Effector memory CD4-positive, alpha-beta T cell (primary cell): Measurements from ENCODE around the gene MTF1.

Experiments used
- DNase-seq, 3 donors: peaks; one replicate each; pipeline ENCODE4 v3.0.0-alpha.2; 2020
- H3K27ac ChIP-seq: 2 replicates; pipeline ENCODE4 v1.7.0; 2013; ENCODE audit warnings: mild to moderate bottlenecking, low read length, moderate library complexity; ENCODE audit not compliant: insufficient read depth, poor library complexity, severe bottlenecking
- H3K27me3 ChIP-seq: replicated peaks from 2 replicates; pipeline ENCODE4 v1.7.0; 2013; ENCODE audit warnings: mild to moderate bottlenecking, low read length; ENCODE audit not compliant: insufficient read depth, control insufficient read depth, poor library complexity, severe bottlenecking
- H3K36me3 ChIP-seq: 2 replicates; pipeline ENCODE4 v1.7.0; 2013; ENCODE audit warnings: mild to moderate bottlenecking, low read length, moderate library complexity; ENCODE audit not compliant: control insufficient read depth, insufficient read depth
- H3K4me1 ChIP-seq: 2 replicates; pipeline ENCODE4 v1.7.0; 2013; ENCODE audit warnings: low read length, mild to moderate bottlenecking; ENCODE audit not compliant: control insufficient read depth, insufficient read depth, poor library complexity, severe bottlenecking
- H3K4me3 ChIP-seq: 2 replicates; pipeline ENCODE4 v1.7.0; 2013; ENCODE audit warnings: low read length, low read depth, mild to moderate bottlenecking; ENCODE audit not compliant: insufficient read depth, poor library complexity, severe bottlenecking
- H3K9me3 ChIP-seq: 2 replicates; pipeline ENCODE4 v1.7.0; 2013; ENCODE audit warnings: mild to moderate bottlenecking, low read length, moderate library complexity; ENCODE audit not compliant: control insufficient read depth

The MTF1 gene

DNA sequence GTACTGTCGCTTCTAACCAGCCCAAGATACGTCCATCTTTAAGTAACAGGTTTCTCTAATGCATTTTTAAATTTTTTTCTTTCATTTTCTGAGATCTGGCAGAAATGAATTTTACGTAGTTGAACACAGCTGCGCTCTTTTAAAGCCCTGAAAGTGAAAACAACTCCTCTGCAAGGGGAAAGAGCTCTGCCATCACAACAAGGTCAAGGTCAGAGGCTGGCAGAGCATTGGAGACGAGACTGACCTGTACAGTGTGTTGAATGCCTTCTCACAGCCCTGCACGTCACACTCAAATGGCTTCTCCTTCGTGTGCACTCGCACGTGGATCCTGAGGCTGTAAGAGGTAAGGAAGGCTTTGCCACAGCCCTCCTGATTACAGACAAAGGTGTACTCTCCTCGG, 19.7 kb downstream of the MTF1 start:
- no peak for DNase-seq
- no peaks in the 10 kb centered on the region for H3K9me3 ChIP-seq
- H3K27me3 ChIP-seq: no peaks in the 10 kb centered on the region
- H3K4me1 ChIP-seq: no peaks in the 10 kb centered on the region
- H3K4me3 ChIP-seq: no peak overlapping the region
- no peak overlapping the region for H3K27ac ChIP-seq
- H3K36me3 ChIP-seq: peaks cover 40% of the 10 kb centered on the region

- H3K27ac ChIP-seq: no peak overlapping the region
- H3K36me3 ChIP-seq: peaks cover 63% of the 10 kb centered on the region
- H3K27me3 ChIP-seq: no peaks in the 10 kb centered on the region
- no peaks in the 10 kb centered on the region for H3K9me3 ChIP-seq
- H3K4me1 ChIP-seq: no peaks in the 10 kb centered on the region
- DNase-seq: no peak
- H3K4me3 ChIP-seq: no peak overlapping the region
Measured at GRCh38 chr1:37836788-37837187, 22.6 kb downstream of the MTF1 start.

- no peak for DNase-seq
- Histone ChIP-seq H3K27me3 (no peaks in the 10 kb centered on the region), H3K4me3 (no peak overlapping the region), H3K36me3 (peaks cover 58% of the 10 kb centered on the region), H3K27ac (no peak overlapping the region), H3K9me3 (no peaks in the 10 kb centered on the region), H3K4me1 (no peaks in the 10 kb centered on the region)
Measured at GRCh38 chr1:37831809-37832208, 27.6 kb downstream of the MTF1 start.

DNA sequence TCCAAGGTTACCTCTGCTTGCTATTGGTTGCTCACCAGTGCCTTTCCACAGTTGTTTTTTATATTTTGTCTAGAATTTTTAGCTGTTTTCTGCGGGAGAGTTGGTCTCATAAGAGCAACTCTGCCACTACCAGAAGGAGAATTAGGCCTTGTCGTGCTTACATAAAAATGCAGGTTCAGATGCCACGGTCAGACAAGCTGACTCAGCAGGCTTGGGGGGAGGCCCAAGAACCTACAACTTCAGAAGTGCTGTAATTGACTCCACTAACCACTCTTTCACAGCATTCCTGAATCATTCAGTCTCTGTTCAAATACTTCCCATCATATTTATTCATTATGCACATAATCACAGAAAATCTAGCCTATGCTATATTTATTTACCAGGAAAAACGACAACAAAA, 28.3 kb downstream of the MTF1 start:
- Histone ChIP-seq H3K36me3 (peaks cover 61% of the 10 kb centered on the region), H3K4me3 (no peak overlapping the region), H3K27ac (no peak overlapping the region), H3K4me1 (no peaks in the 10 kb centered on the region), H3K9me3 (no peaks in the 10 kb centered on the region), H3K27me3 (no peaks in the 10 kb centered on the region)
- no peak for DNase-seq

DNA sequence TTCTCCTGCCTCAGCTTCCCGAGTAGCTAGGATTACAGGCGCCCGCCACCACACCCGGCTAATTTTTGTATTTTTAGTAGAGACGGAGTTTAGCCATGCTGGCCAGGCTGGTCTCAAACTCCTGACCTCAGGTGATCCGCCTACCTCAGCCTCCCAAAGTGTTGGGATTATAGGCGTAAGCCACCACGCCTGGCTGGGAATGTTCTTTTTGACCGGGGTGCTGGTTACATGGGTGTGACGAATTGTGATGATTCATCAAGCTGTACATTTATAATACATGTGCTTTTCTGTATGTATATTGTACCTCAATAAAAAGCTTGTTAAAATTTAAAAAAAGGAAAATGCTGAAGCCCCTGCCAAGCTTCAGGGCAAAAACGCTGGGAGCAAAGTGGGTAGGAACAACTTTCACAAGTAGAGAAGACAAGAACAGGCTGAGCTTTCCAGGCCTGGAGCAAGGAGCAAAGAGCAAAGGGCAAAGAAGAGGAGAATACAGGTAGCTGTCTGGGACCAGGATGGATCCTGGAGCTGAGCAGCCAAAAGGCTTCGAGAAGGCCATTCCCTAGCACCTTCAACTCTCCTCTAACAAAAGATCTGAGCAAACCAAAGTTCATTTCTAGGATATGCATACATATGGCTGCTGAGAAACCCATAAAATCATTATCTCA, 30.9 kb downstream of the MTF1 start:
- no peak overlapping the region for H3K4me3 ChIP-seq
- H3K36me3 ChIP-seq: peaks cover 44% of the 10 kb centered on the region
- H3K4me1 ChIP-seq: no peaks in the 10 kb centered on the region
- H3K9me3 ChIP-seq: no peaks in the 10 kb centered on the region
- no peak overlapping the region for H3K27ac ChIP-seq
- no peaks in the 10 kb centered on the region for H3K27me3 ChIP-seq
- DNase-seq: no peak

GRCh38 chr1:37825506-37825905, 33.9 kb downstream of the MTF1 start:
- Histone ChIP-seq H3K27me3 (no peaks in the 10 kb centered on the region), H3K27ac (no peak overlapping the region), H3K36me3 (peaks cover 39% of the 10 kb centered on the region), H3K4me3 (no peak overlapping the region), H3K9me3 (no peaks in the 10 kb centered on the region), H3K4me1 (no peaks in the 10 kb centered on the region)
- DNase-seq: no peak

DNA sequence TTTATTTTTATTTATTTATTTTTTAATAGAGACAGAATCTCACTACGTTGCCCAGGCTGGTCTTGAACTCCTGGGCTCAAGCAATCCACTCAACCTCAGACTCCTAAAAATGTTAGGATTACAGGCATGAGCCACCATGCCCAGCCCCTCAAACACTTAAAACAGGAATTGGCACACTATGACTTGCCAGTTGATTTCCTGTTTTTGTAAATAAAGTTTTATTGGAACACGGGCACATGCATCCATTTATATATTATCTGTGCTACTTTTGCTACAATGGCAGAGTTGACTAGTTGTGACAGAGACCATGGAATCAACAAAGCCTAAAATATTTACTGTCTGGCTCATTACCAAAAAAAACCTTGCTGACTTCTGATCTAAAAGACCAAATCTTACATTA, 35.4 kb downstream of the MTF1 start:
- H3K27ac ChIP-seq: no peak overlapping the region
- H3K4me3 ChIP-seq: no peak overlapping the region
- peaks cover 37% of the 10 kb centered on the region for H3K36me3 ChIP-seq
- no peaks in the 10 kb centered on the region for H3K27me3 ChIP-seq
- H3K4me1 ChIP-seq: no peaks in the 10 kb centered on the region
- DNase-seq: no peak
- no peaks in the 10 kb centered on the region for H3K9me3 ChIP-seq

GRCh38 chr1:37822906-37823815, 36.2 kb downstream of the MTF1 start:
- Histone ChIP-seq H3K4me3 (no peak overlapping the region), H3K27ac (no peak overlapping the region), H3K4me1 (no peaks in the 10 kb centered on the region), H3K9me3 (no peaks in the 10 kb centered on the region), H3K36me3 (peaks cover 37% of the 10 kb centered on the region), H3K27me3 (no peaks in the 10 kb centered on the region)
- DNase-seq: no peak

- no peak overlapping the region for H3K27ac ChIP-seq
- no peaks in the 10 kb centered on the region for H3K4me1 ChIP-seq
- no peak for DNase-seq
- no peaks in the 10 kb centered on the region for H3K9me3 ChIP-seq
- no peak overlapping the region for H3K4me3 ChIP-seq
- peaks cover 45% of the 10 kb centered on the region for H3K36me3 ChIP-seq
- H3K27me3 ChIP-seq: no peaks in the 10 kb centered on the region
Measured at GRCh38 chr1:37821481-37821880, 37.9 kb downstream of the MTF1 start.

GRCh38 chr1:37817481-37817880, 41.9 kb downstream of the MTF1 start:
- Histone ChIP-seq H3K4me3 (no peak overlapping the region), H3K27me3 (no peaks in the 10 kb centered on the region), H3K36me3 (peaks cover 44% of the 10 kb centered on the region), H3K4me1 (no peaks in the 10 kb centered on the region), H3K9me3 (no peaks in the 10 kb centered on the region), H3K27ac (no peak overlapping the region)
- DNase-seq: no peak
